Body of pancreas (tissue), 4 donors: ENCODE results near the gene NAA11.

Experiments
- CTCF ChIP-seq, 7 experiments: fragments of 450-650 bp in 4 of 7; fragments of 200-600 bp in 3 of 7; sonication (generic) in 3 of 7; IDR thresholded peaks; one replicate each; pipeline ENCODE4 v1.5.1; 2016 to 2019; ENCODE audit warnings: antibody characterized with exemption in 7 of 7
- POLR2A ChIP-seq, 3 donors: fragments of 450-650 bp; IDR thresholded peaks; one replicate each; pipeline ENCODE4 v1.6.1; 2016; ENCODE audit warnings: antibody characterized with exemption in 3 of 3, mild to moderate bottlenecking in 2 of 3

DNA sequence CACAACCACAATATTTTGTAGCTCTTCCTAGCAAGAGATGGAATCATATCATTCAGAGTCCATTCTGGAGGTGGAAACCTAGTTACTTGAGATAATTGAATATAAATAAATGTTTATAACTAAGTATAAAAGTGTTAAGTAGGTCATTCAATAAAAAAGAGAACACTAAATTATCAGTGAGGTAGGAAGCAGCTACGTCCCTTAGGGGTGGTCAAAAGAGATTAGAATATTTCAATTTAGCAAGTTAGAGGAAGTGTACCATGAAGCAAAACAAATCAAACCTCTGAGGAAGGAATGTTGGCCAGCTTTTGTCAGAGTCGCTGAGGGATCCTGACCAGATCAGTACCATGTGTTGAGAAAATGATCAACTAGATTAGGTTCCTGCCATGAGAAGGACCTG, 44.2 kb upstream of the NAA11 start:
- TF ChIP-seq CTCF (IDR thresholded peaks at IDR 0.05) (no peak), POLR2A (IDR thresholded peaks at IDR 0.05) (no peak)
